IMR-90 (cell line): ENCODE data around the gene TRIM47. TPM values are rescaled to one million over a fixed set of nuclear protein-coding genes. Genes with fewer than 3 reads are reported as not detected.

ENCODE experiments used
- ATAC-seq: fragments of 200-7000 bp; cut with Tn5 transposase; 2 replicates; pipeline ENCODE4 v1.9.1; 2020; ENCODE audit warnings: low read depth, mild to moderate bottlenecking, moderate library complexity
- BruUV-seq: library from RNA; stranded (reverse); fragments of 400-500 nt; replicated peaks from 2 replicates; lab custom pipeline; 2021; lab: Mats Ljungman, UMichigan
- CTCF ChIA-PET: fragments of 300-600 bp; formaldehyde crosslinking; extraction: SDS; loops from one replicate; lab custom pipeline; 2021; ENCODE audit warnings: antibody characterized with exemption; lab: Yijun Ruan, JAX
- POLR2A ChIA-PET: fragments of 300-600 bp; sonication (Branson Sonifier 250); formaldehyde crosslinking; loops from one replicate; lab custom pipeline; 2022; ENCODE audit warnings: antibody characterized with exemption; ENCODE audit not compliant: unreplicated experiment; lab: Charles Lee
- DNase-seq: peaks from one replicate; pipeline ENCODE4 v3.0.0; 2013
- H2AFZ ChIP-seq: replicated peaks from 2 replicates; pipeline ENCODE3; 2013; ENCODE audit warnings: low read length, mild to moderate bottlenecking; ENCODE audit not compliant: poor library complexity
- H2AK5ac ChIP-seq: 2 replicates; pipeline ENCODE4 v1.6.1; 2013; ENCODE audit warnings: low read depth, low read length, inconsistent platforms
- H2AK9ac ChIP-seq: replicated peaks from 2 replicates; pipeline ENCODE3; 2013; ENCODE audit warnings: mild to moderate bottlenecking, low read depth, low read length, moderate library complexity; ENCODE audit not compliant: poor library complexity
- H2BK120ac ChIP-seq: 2 replicates; pipeline ENCODE4 v1.6.1; 2013; ENCODE audit warnings: low read depth, low read length, inconsistent platforms
- H2BK15ac ChIP-seq: 3 replicates; pipeline ENCODE4 v1.6.1; 2013; ENCODE audit warnings: low read depth, low read length, inconsistent platforms
- H2BK20ac ChIP-seq: 2 replicates; pipeline ENCODE4 v1.6.1; 2013; ENCODE audit warnings: low read depth, mild to moderate bottlenecking, inconsistent platforms, low read length, moderate library complexity
- H2BK5ac ChIP-seq: 2 replicates; pipeline ENCODE4 v1.6.1; 2013; ENCODE audit warnings: mild to moderate bottlenecking, low read depth, low read length, inconsistent platforms; ENCODE audit not compliant: poor library complexity, severe bottlenecking
- H3K14ac ChIP-seq: replicated peaks from 2 replicates; pipeline ENCODE4 v1.6.1; 2013; ENCODE audit warnings: low read depth, low read length, inconsistent platforms
- H3K18ac ChIP-seq: 2 replicates; pipeline ENCODE4 v1.6.1; 2013; ENCODE audit warnings: low read depth, low read length, control low read depth
- H3K23ac ChIP-seq: 2 replicates; pipeline ENCODE4 v1.6.1; 2013; ENCODE audit warnings: low read depth, low read length, inconsistent platforms
- H3K27ac ChIP-seq: 2 replicates; pipeline ENCODE4 v1.5.1; 2013; ENCODE audit warnings: mild to moderate bottlenecking, control low read depth, low read length; ENCODE audit not compliant: insufficient read depth
- H3K27me3 ChIP-seq: 2 replicates; pipeline ENCODE4 v1.6.1; 2013; ENCODE audit warnings: low read length; ENCODE audit not compliant: control insufficient read depth, insufficient read depth
- H3K36me3 ChIP-seq: 2 replicates; pipeline ENCODE4 v1.6.1; 2013; ENCODE audit warnings: low read length, mixed read lengths; ENCODE audit not compliant: control insufficient read depth, insufficient read depth
- H3K4ac ChIP-seq: 2 replicates; pipeline ENCODE4 v1.6.1; 2013; ENCODE audit warnings: low read depth, low read length, inconsistent platforms
- H3K4me1 ChIP-seq: 2 replicates; pipeline ENCODE4 v1.6.1; 2013; ENCODE audit warnings: low read length, mixed read lengths; ENCODE audit not compliant: control insufficient read depth, insufficient read depth
- H3K4me2 ChIP-seq: 2 replicates; pipeline ENCODE4 v1.6.1; 2013; ENCODE audit warnings: low read depth, mild to moderate bottlenecking, control low read depth, low read length, moderate library complexity
- H3K4me3 ChIP-seq: 2 replicates; pipeline ENCODE4 v1.5.1; 2013; ENCODE audit warnings: low read depth, mild to moderate bottlenecking, control low read depth, low read length, moderate library complexity; ENCODE audit not compliant: insufficient read depth
- H3K56ac ChIP-seq: 2 replicates; pipeline ENCODE4 v1.6.1; 2013; ENCODE audit warnings: low read length, inconsistent platforms; ENCODE audit not compliant: insufficient read depth; ENCODE audit errors: extremely low read depth
- H3K79me1 ChIP-seq, 2 experiments: 2 replicates each; pipeline ENCODE4 v1.6.1; 2013; ENCODE audit warnings: low read length in 2 of 2, inconsistent platforms in 1 of 2, low read depth in 1 of 2
- H3K9ac ChIP-seq: 2 replicates; pipeline ENCODE4 v1.6.1; 2013; ENCODE audit warnings: low read depth, low read length, control low read depth
- H3K9me1 ChIP-seq: 2 replicates; pipeline ENCODE4 v1.6.1; 2013; ENCODE audit warnings: low read length, inconsistent platforms; ENCODE audit not compliant: insufficient read depth
- H3K9me3 ChIP-seq: 2 replicates; pipeline ENCODE4 v1.6.1; 2013; ENCODE audit warnings: low read length; ENCODE audit not compliant: control insufficient read depth, insufficient read depth
- H4K20me1 ChIP-seq: 2 replicates; pipeline ENCODE4 v1.6.1; 2013; ENCODE audit warnings: low read length, inconsistent platforms; ENCODE audit not compliant: insufficient read depth
- H4K5ac ChIP-seq: 2 replicates; pipeline ENCODE4 v1.6.1; 2013; ENCODE audit warnings: mild to moderate bottlenecking, low read depth, low read length, control low read depth
- H4K8ac ChIP-seq, 2 experiments: 2 replicates each; pipeline ENCODE4 v1.6.1; 2013; ENCODE audit warnings: low read depth in 2 of 2, low read length in 2 of 2, control low read depth in 1 of 2, inconsistent platforms in 1 of 2
- H4K91ac ChIP-seq: 2 replicates; pipeline ENCODE4 v1.6.1; 2013; ENCODE audit warnings: low read depth, low read length, inconsistent platforms; ENCODE audit not compliant: insufficient read depth
- BHLHE40 ChIP-seq: fragments of 150-350 bp; IDR thresholded peaks from 2 replicates; pipeline ENCODE4 v1.6.1; 2016; ENCODE audit warnings: mild to moderate bottlenecking, low read depth, low read length
- CEBPB ChIP-seq: IDR thresholded peaks from 2 replicates; pipeline ENCODE4 v1.6.1; 2012; ENCODE audit warnings: low read depth, low read length, improper control_type of control experiment
- CTCF ChIP-seq: conservative IDR thresholded peaks from 2 replicates; pipeline ENCODE4 v1.5.1; 2012; ENCODE audit warnings: mild to moderate bottlenecking, low read depth, low read length, improper control_type of control experiment
- FOS ChIP-seq: fragments of 150-350 bp; IDR thresholded peaks from 2 replicates; pipeline ENCODE4 v1.6.1; 2016; ENCODE audit warnings: low read depth, low read length
- MAFK ChIP-seq: IDR thresholded peaks from 2 replicates; pipeline ENCODE4 v1.6.1; 2012; ENCODE audit warnings: low read depth, low read length, improper control_type of control experiment
- NFE2L2 ChIP-seq: fragments of 150-350 bp; IDR thresholded peaks from 2 replicates; pipeline ENCODE4 v1.6.1; 2016; ENCODE audit warnings: low read depth, mild to moderate bottlenecking, low read length
- RAD21 ChIP-seq: IDR thresholded peaks from 2 replicates; pipeline ENCODE4 v1.6.1; 2012; ENCODE audit warnings: low read length, improper control_type of control experiment
- RCOR1 ChIP-seq: IDR thresholded peaks from 2 replicates; pipeline ENCODE4 v1.6.1; 2012; ENCODE audit warnings: mild to moderate bottlenecking, low read length, improper control_type of control experiment; ENCODE audit not compliant: insufficient replicate concordance
- RFX5 ChIP-seq: IDR thresholded peaks from 2 replicates; pipeline ENCODE4 v1.8.0; 2012; ENCODE audit warnings: low read depth, mild to moderate bottlenecking, low read length, moderate library complexity
- WGBS, 2 experiments: methylation state at CpG; one replicate each; pipeline versions ENCODE4 v1.1.5 to v1.1.7; 2013; ENCODE audit warnings: missing lambda C conversion rate in 2 of 2; ENCODE audit not compliant: insufficient read length in 1 of 2; ENCODE audit errors: extremely low coverage in 2 of 2; 5-methylcytosine and 5-hydroxymethylcytosine counted together
- dilution Hi-C: fragments of 300-500 bp; cut with HindIII; formaldehyde crosslinking; loops from one replicate; pipeline ENCODE4 v1.14.3; 2018; ENCODE audit warnings: low sequenced_read_pairs; ENCODE audit not compliant: unreplicated experiment
- in situ Hi-C: fragments of 300-500 bp; cut with MboI; formaldehyde crosslinking; loops from 3 replicates; pipeline ENCODE4 v1.14.3; 2019; ENCODE audit warnings: low sequenced_read_pairs, inconsistent platforms, mixed read lengths
- intact Hi-C: fragments of 100-400 bp; cut with micrococcal nuclease; formaldehyde crosslinking; loops from 2 replicates; pipeline ENCODE4 v1.10.0; 2022
- polyA plus RNA-seq, 3 experiments: library from polyadenylated mRNA; depleted of rRNA; stranded (reverse); fragments of >200 nt; gene quantifications; 2 replicates each; pipeline ENCODE4 v1.2.3, GENCODE V29; 2012; ENCODE audit warnings: low replicate concordance in 1 of 3
- total RNA-seq: library from RNA; depleted of rRNA; stranded (reverse); fragments of >200 nt; gene quantifications from 2 replicates; pipeline ENCODE4 v1.2.3, GENCODE V29; 2012
- TF ChIP-seq, protein P1 (sequence below): fragments of 150-350 bp; IDR thresholded peaks from 2 replicates; pipeline ENCODE4 v1.6.1; 2016; ENCODE audit warnings: low read depth, mild to moderate bottlenecking, low read length, moderate library complexity, borderline replicate concordance

The TRIM47 gene
- total and polyA plus RNA-seq, 2 of the 4 experiments (the other 2 are of a cell fraction): 1.4 to 7.5 TPM

GRCh38 chr17:75914643-75915267 lies 36.4 kb upstream of the TRIM47 start:
- in situ Hi-C loops (loop anchor here (5.0 kb wide), 1 partner anchor 93 kb away; no protein-coding TSS in a partner anchor), intact Hi-C loops (no loop called here), dilution Hi-C loops (no loop called here)
- no peak overlapping the region for H3K27ac ChIP-seq
- WGBS, 2 experiments: 81% methylated on average over 10 of the region's 34 CpGs; no CpG with 5 or more reads in 1 of the 2 experiments
- H2BK20ac ChIP-seq: no peak overlapping the region
- peaks cover 13% of the 10 kb centered on the region for H3K36me3 ChIP-seq
- H3K4me1 ChIP-seq: no peaks in the 10 kb centered on the region
- H3K56ac ChIP-seq: no peak overlapping the region
- H3K79me1 ChIP-seq: no peaks in the 10 kb centered on the region
- no peak overlapping the region for H3K4ac ChIP-seq
- no peaks in the 10 kb centered on the region for H3K27me3 ChIP-seq
- H3K18ac ChIP-seq: no peak overlapping the region
- H2BK15ac ChIP-seq: no peak overlapping the region
- ChIA-PET CTCF (interaction anchor here (1.1 kb wide), 1 partner anchor 9 kb away, joined by 3 read pairs; no protein-coding TSS in a partner anchor), POLR2A (no interaction called here)
- no peak overlapping the region for H3K14ac ChIP-seq
- H3K9me1 ChIP-seq: no peaks in the 10 kb centered on the region
- no peak overlapping the region for H3K4me2 ChIP-seq
- no peak overlapping the region for H2BK120ac ChIP-seq
- H2AFZ ChIP-seq: no peak overlapping the region
- no peaks in the 10 kb centered on the region for H3K9me3 ChIP-seq
- DNase-seq (no peak), ATAC-seq (no peak)
- H3K9ac ChIP-seq: no peak overlapping the region
- no peak overlapping the region for H4K5ac ChIP-seq
- no peak overlapping the region for H4K91ac ChIP-seq
- no peak overlapping the region for H2AK9ac ChIP-seq
- no peak for TF ChIP-seq CTCF
- TF ChIP-seq, protein P1, sequence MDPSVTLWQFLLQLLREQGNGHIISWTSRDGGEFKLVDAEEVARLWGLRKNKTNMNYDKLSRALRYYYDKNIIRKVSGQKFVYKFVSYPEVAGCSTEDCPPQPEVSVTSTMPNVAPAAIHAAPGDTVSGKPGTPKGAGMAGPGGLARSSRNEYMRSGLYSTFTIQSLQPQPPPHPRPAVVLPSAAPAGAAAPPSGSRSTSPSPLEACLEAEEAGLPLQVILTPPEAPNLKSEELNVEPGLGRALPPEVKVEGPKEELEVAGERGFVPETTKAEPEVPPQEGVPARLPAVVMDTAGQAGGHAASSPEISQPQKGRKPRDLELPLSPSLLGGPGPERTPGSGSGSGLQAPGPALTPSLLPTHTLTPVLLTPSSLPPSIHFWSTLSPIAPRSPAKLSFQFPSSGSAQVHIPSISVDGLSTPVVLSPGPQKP: no peak
- no peak for TF ChIP-seq RFX5
- TF ChIP-seq RAD21: no peak
- no peak for TF ChIP-seq CEBPB
- no peak for TF ChIP-seq NFE2L2
- no peak for TF ChIP-seq FOS
- TF ChIP-seq RCOR1: no peak
- no peak for TF ChIP-seq BHLHE40
- no peak for TF ChIP-seq MAFK
- H3K23ac ChIP-seq: no peak overlapping the region
- H4K20me1 ChIP-seq: no peaks in the 10 kb centered on the region
- no peak overlapping the region for H3K4me3 ChIP-seq
- H2AK5ac ChIP-seq: no peak overlapping the region
- BruUV-seq: no TSS peak
- no peak overlapping the region for H4K8ac ChIP-seq
- H2BK5ac ChIP-seq: no peak overlapping the region
